H1 (cell line): Measurements from ENCODE around the gene CALCOCO2. TPM values are rescaled to one million over a fixed set of nuclear protein-coding genes. Genes with fewer than 3 reads are reported as not detected.
A peak's percentile ranks its signal among the peaks of the same experiment; 100 is the strongest.

Experiments
- CEBPB ChIP-seq: IDR thresholded peaks from 2 replicates; pipeline ENCODE4 v1.6.1; 2012; ENCODE audit warnings: low read depth, low read length
- CTBP2 ChIP-seq: IDR thresholded peaks from 2 replicates; pipeline ENCODE4 v1.7.0; 2011; ENCODE audit warnings: borderline replicate concordance, mild to moderate bottlenecking, moderate library complexity, mixed read lengths, low read length; ENCODE audit not compliant: insufficient read depth, insufficient read length
- EP300 ChIP-seq, 2 experiments: IDR thresholded peaks; 1 replicate in 1 of 2; 2 replicates in 1 of 2; pipeline ENCODE4 v1.6.1; 2011 to 2012; ENCODE audit warnings: low read depth in 2 of 2, low read length in 2 of 2, mild to moderate bottlenecking in 2 of 2, borderline replicate concordance in 1 of 2, inconsistent platforms in 1 of 2, moderate library complexity in 1 of 2
- NRF1 ChIP-seq: IDR thresholded peaks from 2 replicates; pipeline ENCODE4 v1.6.1; 2011; ENCODE audit warnings: mild to moderate bottlenecking, low read depth, low read length, improper control_type of control experiment
- RBBP5 ChIP-seq: IDR thresholded peaks from 2 replicates; pipeline ENCODE4 v1.7.1; 2012; ENCODE audit warnings: low read depth, mild to moderate bottlenecking, inconsistent platforms, low read length, moderate library complexity, borderline replicate concordance
- TAF1 ChIP-seq: IDR thresholded peaks from 2 replicates; pipeline ENCODE4 v1.6.1; 2011; ENCODE audit warnings: mild to moderate bottlenecking, low read depth, low read length
- polyA plus RNA-seq, 7 experiments: library from polyadenylated mRNA; depleted of rRNA in 3 of 7; stranded (reverse) in 5 of 7; unstranded in 2 of 7; fragments of >200 nt in 5 of 7; fragments of 200-250 nt in 2 of 7; gene quantifications; 1 replicate in 5 of 7; 2 replicates in 1 of 7; 4 replicates in 1 of 7; pipeline versions ENCODE4 v1.2.1 to v1.2.3, GENCODE V29; 2011 to 2013; ENCODE audit warnings: missing spikeins in 2 of 7, mixed read lengths in 2 of 7
- total RNA-seq: library from RNA; stranded (reverse); fragmentation: NEBNext Ultra II Directional; extraction: Animal tissue kit (Norgen Biotek cat#: 25700); gene quantifications from 2 replicates; pipeline ENCODE4 v1.2.1, GENCODE V29; 2021

CALCOCO2 gene
- total and polyA plus RNA-seq, 2 of the 8 experiments (the other 6 are each of a cell fraction or from before 2014, with no cell fraction given): 12.1 to 31.8 TPM

- TF ChIP-seq CEBPB: peak; percentile 91
- TF ChIP-seq EP300 (IDR thresholded peaks at IDR 0.05; ENCODE audit: borderline replicate concordance in 1 of 2, low read depth in 2 of 2, low read length in 2 of 2): no peak
- no peak; the same call in 1 of the 2 replicates for TF ChIP-seq TAF1
- no peak for TF ChIP-seq RBBP5
- TF ChIP-seq NRF1: no peak
- no peak for TF ChIP-seq CTBP2
Observed at GRCh38 chr17:48830840-48831548, at the start of gene CALCOCO2 (continued).
